ENCODE measurements around the gene NMB. TPM values are rescaled to one million over a fixed set of nuclear protein-coding genes. Genes with fewer than 3 reads are reported as not detected.

The NMB gene
- total RNA-seq, 1 donor from 2014 or later: 14.3 TPM

DNA sequence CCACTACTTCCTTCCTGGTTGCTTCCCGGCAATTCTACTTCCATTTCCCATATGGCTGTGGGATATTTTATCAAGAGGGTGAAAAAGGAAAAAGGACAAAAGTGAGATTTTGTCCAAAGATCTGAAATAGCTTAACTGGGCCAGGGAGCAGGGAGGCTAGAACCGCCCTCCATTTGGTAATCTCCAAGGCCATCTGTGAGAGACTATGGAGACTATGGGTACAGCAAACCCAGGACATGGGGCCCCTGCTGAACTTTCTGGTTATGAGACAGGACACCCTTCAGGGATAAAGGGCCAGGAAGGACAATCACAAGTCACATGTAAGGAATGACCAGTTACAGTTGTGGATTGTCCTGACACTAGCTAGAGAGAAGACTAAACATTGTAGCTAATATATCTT is 32.9 kb downstream of the NMB start:
- Mint-ChIP-seq H3K4me1 (ENCODE audit: unreplicated experiment) (peaks cover 17% of the 10 kb centered on the region), H3K4me3 (ENCODE audit: unreplicated experiment) (peak overlapping the region; percentile 58), H3K9me3 (ENCODE audit: unreplicated experiment) (peaks cover 21% of the 10 kb centered on the region), H3K27me3 (ENCODE audit: unreplicated experiment) (peaks cover 11% of the 10 kb centered on the region), H3K36me3 (ENCODE audit: low read depth, unreplicated experiment) (peaks cover 52% of the 10 kb centered on the region), H3K27ac (ENCODE audit: unreplicated experiment) (peak overlapping the region; percentile 53)
- no peak for DNase-seq (ENCODE audit: low spot score)
- no peak for TF ChIP-seq CTCF (IDR thresholded peaks at IDR 0.05; ENCODE audit: unreplicated experiment)

DNA sequence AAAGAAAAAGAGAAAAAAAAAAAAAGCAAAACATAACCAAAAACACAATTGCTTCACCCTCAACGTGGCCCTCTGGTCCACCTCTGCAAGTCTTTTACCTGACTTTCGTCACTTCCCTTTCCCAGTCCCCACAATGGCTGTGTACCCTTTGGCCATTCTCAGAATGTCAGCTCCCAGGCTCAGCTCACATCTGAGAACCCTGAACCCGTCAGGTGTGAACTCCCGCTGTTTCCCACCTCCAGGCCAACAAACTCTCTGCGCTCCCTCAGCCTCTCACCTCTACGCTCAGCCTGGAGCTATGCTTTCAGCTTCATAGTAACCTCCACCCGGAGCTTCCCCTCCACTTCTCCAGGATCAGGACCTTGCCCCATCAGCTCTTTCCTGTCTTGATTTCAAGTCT is 33.6 kb downstream of the NMB start:
- Mint-ChIP-seq H3K9me3 (ENCODE audit: unreplicated experiment) (peaks cover 22% of the 10 kb centered on the region), H3K4me1 (ENCODE audit: unreplicated experiment) (peaks cover 15% of the 10 kb centered on the region), H3K27me3 (ENCODE audit: unreplicated experiment) (peaks cover 11% of the 10 kb centered on the region), H3K36me3 (ENCODE audit: low read depth, unreplicated experiment) (peaks cover 59% of the 10 kb centered on the region), H3K27ac (ENCODE audit: unreplicated experiment) (peak overlapping the region; percentile 53), H3K4me3 (ENCODE audit: unreplicated experiment) (peak overlapping the region; percentile 58)
- DNase-seq (ENCODE audit: low spot score): no peak
- no peak for TF ChIP-seq CTCF (IDR thresholded peaks at IDR 0.05; ENCODE audit: unreplicated experiment)

- peaks cover 11% of the 10 kb centered on the region for H3K27me3 Mint-ChIP-seq (ENCODE audit: unreplicated experiment)
- H3K36me3 Mint-ChIP-seq (ENCODE audit: low read depth, unreplicated experiment): peaks cover 63% of the 10 kb centered on the region
- DNase-seq (ENCODE audit: low spot score): no peak
- H3K27ac Mint-ChIP-seq (ENCODE audit: unreplicated experiment): no peak overlapping the region
- H3K4me1 Mint-ChIP-seq (ENCODE audit: unreplicated experiment): peaks cover 19% of the 10 kb centered on the region
- peaks cover 22% of the 10 kb centered on the region for H3K9me3 Mint-ChIP-seq (ENCODE audit: unreplicated experiment)
- peak overlapping the region; percentile 90 for H3K4me3 Mint-ChIP-seq (ENCODE audit: unreplicated experiment)
- TF ChIP-seq CTCF (IDR thresholded peaks at IDR 0.05; ENCODE audit: unreplicated experiment): no peak
Measured at GRCh38 chr15:84621358-84621979, 36.5 kb downstream of the NMB start.

DNA sequence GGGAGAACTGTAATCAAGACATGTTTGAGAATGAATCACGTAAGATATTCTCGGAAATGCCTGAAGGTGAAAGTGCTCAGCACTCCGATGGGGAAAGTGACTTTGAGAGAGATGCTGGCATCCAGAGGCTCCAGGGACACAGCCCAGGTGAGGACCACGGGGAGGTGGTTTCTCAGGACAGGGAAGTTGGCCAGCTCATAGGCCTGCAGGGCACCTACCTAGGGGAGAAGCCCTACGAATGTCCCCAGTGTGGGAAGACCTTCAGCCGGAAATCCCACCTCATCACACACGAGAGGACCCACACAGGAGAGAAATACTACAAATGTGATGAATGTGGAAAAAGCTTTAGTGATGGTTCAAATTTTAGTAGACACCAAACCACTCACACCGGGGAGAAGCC is 37.4 kb downstream of the NMB start:
- Mint-ChIP-seq H3K4me3 (ENCODE audit: unreplicated experiment) (peak overlapping the region; percentile 90), H3K4me1 (ENCODE audit: unreplicated experiment) (peaks cover 24% of the 10 kb centered on the region), H3K36me3 (ENCODE audit: low read depth, unreplicated experiment) (peaks cover 61% of the 10 kb centered on the region), H3K27me3 (ENCODE audit: unreplicated experiment) (peaks cover 8% of the 10 kb centered on the region), H3K9me3 (ENCODE audit: unreplicated experiment) (peaks cover 22% of the 10 kb centered on the region), H3K27ac (ENCODE audit: unreplicated experiment) (peak overlapping the region; percentile 3)
- no peak for TF ChIP-seq CTCF (IDR thresholded peaks at IDR 0.05; ENCODE audit: unreplicated experiment)
- no peak for DNase-seq (ENCODE audit: low spot score)

GRCh38 chr15:84616235-84616634 is 41.8 kb downstream of the NMB start:
- Mint-ChIP-seq H3K4me1 (ENCODE audit: unreplicated experiment) (peaks cover 18% of the 10 kb centered on the region), H3K36me3 (ENCODE audit: low read depth, unreplicated experiment) (peaks cover 44% of the 10 kb centered on the region), H3K4me3 (ENCODE audit: unreplicated experiment) (peak overlapping the region; percentile 67), H3K27me3 (ENCODE audit: unreplicated experiment) (peaks cover 2% of the 10 kb centered on the region), H3K27ac (ENCODE audit: unreplicated experiment) (no peak overlapping the region), H3K9me3 (ENCODE audit: unreplicated experiment) (peaks cover 13% of the 10 kb centered on the region)
- no peak for TF ChIP-seq CTCF (IDR thresholded peaks at IDR 0.05; ENCODE audit: unreplicated experiment)
- DNase-seq (ENCODE audit: low spot score): no peak

Data from endothelial cell (in vitro differentiated cells).